BJ (cell line): ENCODE results near the gene UGCG. TPM values are rescaled to one million over a fixed set of nuclear protein-coding genes. Genes with fewer than 3 reads are reported as not detected.
"Not testable (repeated sequence)": the region's sequence is repeated elsewhere in the genome, so short reads cannot be mapped to it uniquely, and the experiment has no call there.

Source experiments
- CTCF ChIA-PET: fragments of 350-600 bp; formaldehyde crosslinking; extraction: SDS; loops from one replicate; lab custom pipeline; 2021; ENCODE audit warnings: antibody characterized with exemption, inconsistent platforms; lab: Yijun Ruan, JAX
- POLR2A ChIA-PET: fragments of 300-600 bp; sonication (Branson Sonifier 250); formaldehyde crosslinking; extraction: SDS; loops from one replicate; lab custom pipeline; 2021; ENCODE audit warnings: antibody characterized with exemption; lab: Charles Lee
- DNase-seq: peaks from one replicate; pipeline ENCODE4 v3.0.0-alpha.2; 2011; ENCODE audit warnings: low read depth
- H3K27me3 ChIP-seq: 2 replicates; pipeline ENCODE4 v1.6.0; 2011; ENCODE audit warnings: low read length; ENCODE audit not compliant: control insufficient read depth, insufficient read depth
- H3K36me3 ChIP-seq: 2 replicates; pipeline ENCODE4 v1.5.1; 2011; ENCODE audit warnings: low read length; ENCODE audit not compliant: control insufficient read depth, insufficient read depth
- H3K4me3 ChIP-seq: 2 replicates; pipeline ENCODE4 v1.5.1; 2011; ENCODE audit warnings: low read depth, mild to moderate bottlenecking, control low read depth, low read length
- polyA plus RNA-seq: library from polyadenylated mRNA; depleted of rRNA; stranded (reverse); fragments of >200 nt; gene quantifications from 2 replicates; pipeline ENCODE4 v1.2.3, GENCODE V29; 2011
- TF ChIP-seq, protein P1 (sequence below): IDR thresholded peaks from 2 replicates; pipeline ENCODE4 v1.5.1; 2011; ENCODE audit warnings: low read depth, mild to moderate bottlenecking, control low read depth, inconsistent platforms, low read length, moderate library complexity; ENCODE audit not compliant: insufficient read depth

Gene UGCG
- polyA plus RNA-seq, 1 experiment, result 34.3 TPM

DNA sequence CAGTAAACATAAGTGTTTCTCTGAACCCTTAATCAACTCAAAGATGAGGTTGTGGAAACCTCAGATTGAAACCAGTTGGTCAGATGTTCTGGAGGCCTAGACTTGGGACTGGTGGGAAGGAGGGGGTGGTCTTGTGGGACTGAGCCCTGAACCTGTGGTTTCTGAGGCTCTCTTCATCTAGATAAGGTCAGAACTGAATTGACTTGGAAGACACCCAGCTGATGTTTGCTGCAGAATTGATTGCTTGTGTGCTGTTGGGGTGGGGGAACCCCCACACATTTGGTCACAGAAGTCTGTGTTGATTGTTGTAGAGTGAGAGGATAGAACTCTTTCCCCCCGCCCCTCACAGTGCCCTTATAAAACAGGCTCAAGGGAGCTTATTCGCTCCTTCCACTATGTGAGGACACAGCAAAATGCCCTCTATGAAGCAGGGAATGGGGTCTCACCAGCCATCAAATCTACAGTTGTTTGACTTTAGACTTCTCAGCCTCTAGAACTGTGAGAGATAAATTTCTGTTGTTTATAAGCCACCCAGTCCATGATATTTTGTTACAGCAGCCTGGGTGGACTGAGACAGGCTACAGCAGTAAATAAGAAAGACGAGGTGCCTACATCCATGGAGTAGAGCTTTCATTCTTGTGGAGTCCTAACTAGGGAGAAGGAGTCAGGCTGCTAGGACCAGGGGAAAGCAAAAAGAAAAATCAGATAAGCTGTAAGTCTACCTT is 25.7 kb upstream of the UGCG start:
- CTCF ChIA-PET, result interaction anchor here (1.0 kb wide), 2 partner anchors 9 to 15 kb away, joined by 3 read pairs; no protein-coding TSS in a partner anchor

GRCh38 chr9:111871499-111871855 is 25.1 kb upstream of the UGCG start:
- no peaks in the 10 kb centered on the region for H3K27me3 ChIP-seq
- DNase-seq, result no peak
- no peaks in the 10 kb centered on the region for H3K36me3 ChIP-seq
- TF ChIP-seq, protein P1, sequence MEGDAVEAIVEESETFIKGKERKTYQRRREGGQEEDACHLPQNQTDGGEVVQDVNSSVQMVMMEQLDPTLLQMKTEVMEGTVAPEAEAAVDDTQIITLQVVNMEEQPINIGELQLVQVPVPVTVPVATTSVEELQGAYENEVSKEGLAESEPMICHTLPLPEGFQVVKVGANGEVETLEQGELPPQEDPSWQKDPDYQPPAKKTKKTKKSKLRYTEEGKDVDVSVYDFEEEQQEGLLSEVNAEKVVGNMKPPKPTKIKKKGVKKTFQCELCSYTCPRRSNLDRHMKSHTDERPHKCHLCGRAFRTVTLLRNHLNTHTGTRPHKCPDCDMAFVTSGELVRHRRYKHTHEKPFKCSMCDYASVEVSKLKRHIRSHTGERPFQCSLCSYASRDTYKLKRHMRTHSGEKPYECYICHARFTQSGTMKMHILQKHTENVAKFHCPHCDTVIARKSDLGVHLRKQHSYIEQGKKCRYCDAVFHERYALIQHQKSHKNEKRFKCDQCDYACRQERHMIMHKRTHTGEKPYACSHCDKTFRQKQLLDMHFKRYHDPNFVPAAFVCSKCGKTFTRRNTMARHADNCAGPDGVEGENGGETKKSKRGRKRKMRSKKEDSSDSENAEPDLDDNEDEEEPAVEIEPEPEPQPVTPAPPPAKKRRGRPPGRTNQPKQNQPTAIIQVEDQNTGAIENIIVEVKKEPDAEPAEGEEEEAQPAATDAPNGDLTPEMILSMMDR, result no peak
- ChIA-PET CTCF (no interaction called here), POLR2A (no interaction called here)
- H3K4me3 ChIP-seq, result no peak overlapping the region

More for the DNA sequence above, 25.7 kb upstream of the UGCG start:
- no peaks in the 10 kb centered on the region for H3K36me3 ChIP-seq
- POLR2A ChIA-PET, result no interaction called here
- no peak overlapping the region for H3K4me3 ChIP-seq
- TF ChIP-seq, protein P1, result no peak
- H3K27me3 ChIP-seq, result no peaks in the 10 kb centered on the region
- DNase-seq, result no peak

DNA sequence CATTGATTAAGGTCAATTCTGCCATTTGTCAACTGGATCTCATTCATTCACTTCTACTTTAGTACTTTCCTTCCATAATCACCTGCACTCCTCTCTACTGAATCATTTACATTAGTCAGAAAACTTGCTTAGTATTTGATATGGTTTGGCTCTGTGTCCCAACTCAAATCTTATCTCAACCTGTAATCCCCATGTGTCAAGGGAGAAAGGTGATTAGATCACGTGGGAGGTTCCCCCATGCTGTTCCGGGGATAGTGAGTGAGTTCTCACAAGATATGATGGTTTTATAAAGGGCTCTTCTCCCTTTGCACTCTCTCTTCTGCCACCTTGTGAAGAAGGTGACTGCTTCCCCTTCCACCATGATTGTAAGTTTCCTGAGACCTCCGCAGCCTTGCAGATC is 23.7 kb upstream of the UGCG start:
- Histone ChIP-seq H3K36me3 (no peaks in the 10 kb centered on the region), H3K27me3 (no peaks in the 10 kb centered on the region), H3K4me3 (no peak overlapping the region)
- no peak for DNase-seq
- ChIA-PET CTCF (no interaction called here), POLR2A (no interaction called here)
- TF ChIP-seq, protein P1, result no peak

DNA sequence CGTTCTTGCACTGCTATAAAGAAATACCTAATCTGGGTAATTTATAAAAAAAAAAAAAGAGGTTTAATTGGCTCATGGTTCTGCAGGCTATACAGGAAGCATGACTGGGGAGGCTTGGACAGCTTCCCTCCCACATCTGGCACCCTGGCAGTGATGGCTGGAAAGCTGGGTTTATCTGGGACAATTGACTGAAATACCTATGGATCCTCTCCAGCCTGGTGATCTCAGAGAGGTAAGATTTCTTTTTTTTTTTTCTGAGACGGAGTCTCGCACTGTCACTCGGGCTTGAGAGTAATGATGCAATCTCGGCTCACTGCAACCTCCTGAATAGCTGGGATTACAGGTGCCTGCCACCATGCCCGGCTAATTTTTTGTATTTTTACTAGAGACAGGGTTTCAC is 22.7 kb upstream of the UGCG start:
- Histone ChIP-seq H3K36me3 (no peaks in the 10 kb centered on the region), H3K27me3 (no peaks in the 10 kb centered on the region), H3K4me3 (no peak overlapping the region)
- ChIA-PET CTCF (interaction anchor here (0.6 kb wide), 1 partner anchor 15 kb away, joined by 4 read pairs; no protein-coding TSS in a partner anchor), POLR2A (no interaction called here)
- no peak for DNase-seq
- TF ChIP-seq, protein P1, result no peak

- TF ChIP-seq, protein P1, result no peak
- Histone ChIP-seq H3K27me3 (no peaks in the 10 kb centered on the region), H3K4me3 (no peak overlapping the region), H3K36me3 (no peaks in the 10 kb centered on the region)
- ChIA-PET CTCF (no interaction called here), POLR2A (interaction anchor here (0.5 kb wide), 1 partner anchor 820 kb away, joined by 3 read pairs; no protein-coding TSS in a partner anchor)
- DNase-seq, result no peak
Measured at GRCh38 chr9:111874500-111874899, 22.1 kb upstream of the UGCG start.

GRCh38 chr9:111875291-111875690 is 21.3 kb upstream of the UGCG start:
- H3K4me3 ChIP-seq, H3K27me3 ChIP-seq, DNase-seq, CTCF ChIA-PET, H3K36me3 ChIP-seq, POLR2A ChIA-PET: not testable (repeated sequence)

DNA sequence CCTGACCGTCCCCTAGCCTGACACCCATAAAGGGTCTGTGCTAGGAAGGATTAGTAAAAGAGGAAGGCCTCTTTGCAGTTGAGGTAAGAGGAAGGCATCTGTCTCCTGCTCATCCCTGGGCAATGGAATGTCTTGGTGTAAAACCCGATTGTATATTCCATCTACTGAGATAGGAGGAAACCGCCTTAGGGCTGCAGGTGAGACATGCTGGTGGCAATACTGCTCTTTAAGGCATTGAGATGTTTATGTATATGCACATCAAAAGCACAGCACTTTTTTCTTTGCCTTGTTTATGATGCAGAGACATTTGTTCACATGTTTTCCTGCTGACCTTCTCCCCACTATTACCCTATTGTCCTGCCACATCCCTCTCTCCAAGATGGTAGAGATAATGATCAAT is 20.9 kb upstream of the UGCG start:
- DNase-seq, H3K27me3 ChIP-seq, H3K4me3 ChIP-seq, POLR2A ChIA-PET, H3K36me3 ChIP-seq: not testable (repeated sequence)
- CTCF ChIA-PET, result interaction anchor here (0.6 kb wide), 1 partner anchor 42 kb away, joined by 3 read pairs; no protein-coding TSS in a partner anchor
